ENCODE measurements around the gene STEAP1B.
"Not testable (repeated sequence)": the region's sequence is repeated elsewhere in the genome, so short reads cannot be mapped to it uniquely, and the experiment has no call there.

The STEAP1B gene

GRCh38 chr7:22452142-22452959, 47.6 kb downstream of the STEAP1B start:
- no peak for DNase-seq

DNA sequence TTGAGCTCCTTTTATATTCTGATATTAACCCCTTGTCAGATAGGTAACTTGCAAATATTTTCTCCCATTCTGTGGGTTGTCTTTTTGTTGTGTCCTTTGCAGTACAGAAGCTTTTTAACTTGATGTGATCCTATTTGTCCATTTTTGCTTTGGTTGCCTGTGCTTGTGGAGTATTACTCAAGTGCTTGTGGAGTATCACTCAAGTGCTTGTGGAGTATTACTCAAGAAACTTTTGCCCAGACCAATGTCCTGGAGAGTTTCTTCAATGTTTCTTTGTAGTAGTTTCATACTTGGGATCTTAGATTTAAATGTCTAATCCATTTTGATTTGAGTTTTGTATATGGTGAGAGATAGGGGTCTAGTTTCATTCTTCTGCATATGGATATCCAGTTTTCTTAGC, 50.0 kb downstream of the STEAP1B start:
- not testable (repeated sequence) for DNase-seq

GRCh38 chr7:22447762-22448161, 52.2 kb downstream of the STEAP1B start:
- no peak for DNase-seq

DNA sequence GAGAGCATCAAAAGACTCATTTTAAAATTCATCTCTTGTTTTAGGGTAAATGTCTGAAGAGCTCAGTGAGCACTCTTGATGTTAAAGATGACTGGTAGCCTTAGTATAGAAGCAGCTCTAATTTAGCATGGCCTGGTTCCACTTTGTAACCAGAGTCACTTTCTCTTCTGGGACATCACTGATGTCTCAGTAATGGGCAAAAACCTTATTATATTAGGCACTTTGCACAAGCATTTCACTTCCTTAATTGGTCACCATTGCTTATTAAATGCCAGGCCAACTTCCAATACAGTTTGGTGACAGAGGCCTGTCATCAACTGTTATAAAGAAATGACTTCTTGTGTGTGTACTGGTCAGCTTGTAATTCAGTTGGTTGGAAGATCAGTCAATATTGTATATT, 53.0 kb downstream of the STEAP1B start:
- DNase-seq = no peak

DNA sequence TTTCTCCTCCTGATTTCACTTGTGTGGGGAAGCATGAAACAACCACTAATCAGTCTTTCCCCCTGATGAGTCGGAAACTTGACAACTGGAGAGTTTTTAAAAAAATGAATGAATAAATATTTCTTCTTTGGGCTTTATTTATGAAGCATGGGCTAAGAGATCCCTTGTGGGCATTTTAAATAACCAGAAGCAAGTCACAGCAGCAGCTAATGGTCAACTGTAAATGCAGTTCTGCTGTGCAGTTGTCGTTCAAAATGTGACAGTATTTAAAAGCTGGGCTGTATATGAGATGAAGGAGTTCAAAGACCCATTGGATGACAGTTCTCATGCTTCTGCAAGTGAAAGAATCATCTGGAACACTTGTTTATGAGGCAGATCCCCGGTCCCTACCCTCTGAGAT, 54.1 kb downstream of the STEAP1B start:
- DNase-seq = no peak

DNA sequence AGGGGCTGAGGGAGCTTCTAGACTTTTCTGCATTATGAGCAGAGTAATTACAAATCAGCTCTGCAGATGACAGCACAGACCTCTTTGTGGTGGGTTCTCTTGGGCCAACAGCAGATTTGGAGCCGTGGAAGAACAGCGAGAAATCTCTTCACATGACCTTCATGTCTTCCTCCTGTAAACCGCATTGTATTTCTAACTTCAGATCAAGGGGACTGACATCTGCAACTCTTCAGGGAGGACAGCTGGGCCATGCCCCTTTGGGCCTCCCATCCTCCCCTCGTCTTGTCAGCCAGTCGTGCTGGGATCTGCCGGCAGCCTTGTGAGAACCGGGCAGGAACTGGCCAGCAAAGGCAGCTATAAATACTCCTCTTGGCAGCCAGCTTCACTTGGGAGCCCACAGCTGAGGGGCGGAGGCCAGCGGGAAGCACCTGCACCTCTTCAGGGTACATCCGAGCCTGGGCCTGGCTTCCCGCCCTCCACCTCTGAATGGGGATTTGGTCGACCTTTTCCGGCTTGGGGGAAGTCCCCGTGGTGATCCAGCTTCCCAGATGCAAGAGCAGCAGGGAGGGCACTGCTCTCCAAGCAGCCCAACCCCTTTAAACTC, 54.7 kb downstream of the STEAP1B start:
- DNase-seq = no peak

GRCh38 chr7:22444181-22444971, 55.6 kb downstream of the STEAP1B start:
- no peak for DNase-seq

GRCh38 chr7:22443370-22444180, 56.4 kb downstream of the STEAP1B start:
- DNase-seq = no peak

- no peak for DNase-seq
Observed at GRCh38 chr7:22442882-22443369, 57.1 kb downstream of the STEAP1B start.

DNA sequence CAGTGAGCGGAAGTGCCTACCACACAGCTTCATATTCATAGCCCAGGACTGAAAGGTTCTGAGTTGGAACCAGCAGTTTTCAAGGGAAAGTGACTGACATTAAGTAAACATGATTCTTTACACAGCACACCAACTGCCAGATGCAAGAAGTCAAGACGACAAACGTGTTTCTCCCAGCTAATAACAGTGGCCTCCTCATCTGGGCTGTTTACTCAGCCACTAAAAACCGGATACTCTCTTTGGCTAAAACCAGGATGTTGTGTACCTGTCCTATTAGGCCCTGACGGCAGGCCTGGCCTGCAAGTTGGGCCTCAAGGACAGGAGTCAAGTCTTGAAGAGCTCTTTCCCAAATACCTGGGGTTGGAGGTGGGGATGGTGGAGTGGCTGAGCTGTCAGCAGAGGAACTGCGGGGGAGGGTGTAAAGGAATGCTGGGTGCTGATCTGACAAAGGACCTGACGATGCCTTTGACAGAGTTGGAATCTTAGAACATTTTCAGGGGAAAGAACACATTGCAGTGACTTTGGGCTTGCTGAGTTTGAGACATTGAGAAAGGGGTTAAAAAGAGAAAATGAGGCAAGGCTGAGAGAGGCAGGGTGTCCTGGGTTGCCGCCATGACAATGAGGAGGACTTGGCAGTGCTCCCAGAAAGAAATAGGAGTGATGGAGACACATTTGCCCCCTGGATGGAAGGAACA, 57.7 kb downstream of the STEAP1B start:
- DNase-seq = no peak

DNA sequence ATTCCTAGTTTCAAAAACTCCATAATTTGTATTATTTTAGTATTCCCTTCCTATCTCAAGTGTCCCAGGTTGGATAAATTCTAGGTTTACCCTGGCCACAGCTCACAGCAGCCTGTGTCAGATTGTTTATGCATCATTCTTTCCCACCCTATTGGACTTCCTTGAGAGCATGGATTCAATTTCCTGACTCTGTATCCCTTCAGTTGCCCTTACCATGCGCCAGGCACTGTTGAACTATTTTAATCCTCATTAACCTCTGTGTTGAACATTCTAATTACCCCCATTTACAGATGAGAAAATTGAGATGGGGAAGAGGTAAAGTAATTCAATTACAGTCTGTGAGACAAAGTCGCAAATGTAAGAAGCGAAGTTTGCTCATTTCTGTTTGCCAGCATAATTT, 58.8 kb downstream of the STEAP1B start:
- DNase-seq = no peak

DNA sequence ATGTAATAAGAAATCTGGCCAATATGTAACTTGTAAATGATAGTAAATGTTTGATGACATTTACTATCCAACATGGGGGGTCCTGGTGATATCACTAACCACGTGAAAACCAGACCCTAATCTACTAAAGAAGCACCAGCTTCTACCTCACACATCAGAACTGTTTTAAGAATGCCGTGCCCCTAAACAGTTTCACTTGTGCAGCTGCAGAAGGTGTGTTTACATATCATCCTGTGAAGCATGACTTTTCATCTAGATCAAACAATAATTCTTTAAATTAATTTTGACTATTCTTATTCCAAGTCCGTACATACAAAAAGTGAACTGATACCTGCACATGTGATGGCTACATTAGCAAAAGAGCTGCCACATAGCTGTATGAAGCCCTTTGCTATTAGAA, 61.0 kb downstream of the STEAP1B start:
- DNase-seq = no peak

DNA sequence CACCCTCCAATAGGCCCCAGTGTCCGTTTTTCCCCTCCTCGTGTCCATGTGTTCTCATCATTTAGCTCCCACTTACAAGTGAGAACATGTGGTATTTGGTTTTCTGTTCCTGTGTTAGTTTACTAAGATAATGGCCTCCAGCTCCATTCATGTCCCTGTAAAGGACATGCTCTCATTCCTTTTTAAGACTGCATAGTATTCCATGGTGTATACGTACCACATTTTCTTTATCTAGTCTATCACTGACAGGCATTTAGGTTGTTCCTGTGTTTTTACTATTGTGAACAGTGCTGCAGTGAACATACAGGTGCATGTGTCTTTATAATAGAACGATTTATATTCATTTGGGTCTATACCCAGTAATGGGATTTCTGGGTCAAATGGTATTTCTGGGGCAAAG, 63.4 kb downstream of the STEAP1B start:
- DNase-seq = not testable (repeated sequence)

DNA sequence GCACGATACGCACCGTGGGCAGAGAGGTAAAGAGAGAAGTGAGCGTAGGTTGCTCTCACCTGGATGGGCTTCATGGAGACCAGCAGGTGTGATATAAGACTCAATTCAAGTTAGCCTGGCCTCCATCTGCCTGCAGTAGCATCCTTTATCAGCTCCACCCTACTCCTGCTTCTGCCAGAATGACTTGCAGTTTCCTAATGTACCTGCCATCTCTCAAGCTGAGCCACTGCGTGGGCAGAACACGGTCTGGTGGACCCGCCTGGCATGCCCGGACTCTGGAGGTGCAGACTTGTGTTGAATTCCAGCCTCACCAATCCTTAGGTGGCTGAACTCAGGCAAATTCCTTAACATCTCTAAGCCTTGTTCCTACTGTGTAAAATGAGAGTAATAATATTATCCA, 64.3 kb downstream of the STEAP1B start:
- DNase-seq = no peak

- DNase-seq = no peak
Observed at GRCh38 chr7:22435105-22435504, 64.9 kb downstream of the STEAP1B start.

DNA sequence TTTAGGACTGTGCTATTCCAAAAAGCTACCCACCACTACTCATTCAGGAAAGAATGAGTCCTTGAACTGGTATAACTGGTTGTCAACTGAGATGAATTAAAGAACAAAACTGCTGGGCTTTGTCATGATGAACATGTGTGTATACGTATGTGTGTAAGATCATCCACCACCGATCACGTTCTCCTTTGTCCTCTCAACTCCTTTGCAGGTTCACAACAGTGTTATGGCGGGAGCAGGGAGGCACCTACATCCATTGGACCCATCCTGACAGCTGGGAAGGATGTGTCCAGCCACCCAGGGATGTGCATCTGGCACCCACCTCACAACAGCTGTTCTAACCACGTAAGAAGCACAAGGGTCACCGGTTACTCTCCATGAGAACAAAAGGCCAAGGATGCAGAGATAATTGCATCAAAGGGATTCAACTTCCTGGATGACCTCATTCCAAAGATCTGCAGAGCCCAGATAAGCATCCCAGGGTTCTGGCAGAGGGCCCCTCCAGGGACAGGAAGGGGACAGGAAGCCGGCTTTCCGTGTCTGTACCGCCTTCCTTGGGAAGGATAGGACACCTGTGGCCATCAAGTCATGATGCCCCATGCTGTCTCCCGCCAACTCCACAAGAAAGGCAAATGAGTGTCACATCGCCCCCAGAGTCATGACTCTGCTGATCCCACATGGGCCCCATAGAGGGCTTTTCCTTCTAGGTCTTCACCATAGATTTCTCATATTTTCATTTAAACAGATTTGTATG, 66.1 kb downstream of the STEAP1B start:
- DNase-seq = peak; percentile 4

- DNase-seq = not testable (repeated sequence)
Observed at GRCh38 chr7:22433165-22433700, 66.8 kb downstream of the STEAP1B start.

DNA sequence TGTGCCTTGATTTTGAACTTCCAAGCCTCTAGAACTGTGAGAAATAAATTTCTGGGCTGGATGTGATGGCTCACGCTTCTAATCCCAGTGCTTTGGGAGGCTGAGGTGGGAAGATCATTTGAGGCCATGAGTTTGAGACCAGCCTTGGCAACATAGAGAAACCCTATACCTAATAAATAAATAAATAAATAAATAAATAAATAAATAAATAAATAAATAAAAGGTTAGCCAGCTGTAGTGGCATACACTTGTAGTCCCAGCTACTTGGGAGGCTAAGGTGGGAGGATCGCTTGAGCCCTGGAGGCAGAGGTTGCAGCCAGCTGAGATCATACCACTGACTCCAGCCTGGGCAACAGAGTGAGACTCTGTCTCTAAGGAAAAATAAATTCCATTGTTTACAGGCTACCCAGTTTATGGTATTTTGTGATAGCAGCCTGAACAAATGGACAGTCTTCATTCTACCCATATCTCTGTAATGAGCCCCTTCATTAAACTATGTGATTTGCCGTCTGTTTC, 67.7 kb downstream of the STEAP1B start:
- no peak for DNase-seq

DNA sequence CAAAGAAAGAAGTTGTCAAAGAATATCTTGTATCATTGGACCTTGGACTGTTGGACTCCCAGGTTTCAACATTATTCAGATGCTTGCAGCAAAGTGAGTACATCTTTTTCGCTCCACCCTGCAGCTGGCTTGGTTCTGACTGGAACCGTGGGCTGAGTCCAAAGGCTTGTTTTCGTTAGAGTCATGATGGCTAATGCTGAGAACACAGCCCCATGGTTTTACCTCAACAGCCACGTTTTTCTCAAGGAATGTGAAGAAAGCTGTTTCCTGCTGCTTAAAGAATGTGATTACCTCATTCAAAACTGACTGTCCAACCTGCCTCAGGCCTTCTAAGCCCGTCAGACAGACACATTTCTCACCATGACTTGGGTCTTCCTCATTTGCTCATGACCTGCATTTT, 69.5 kb downstream of the STEAP1B start:
- peak; percentile 36 for DNase-seq

GRCh38 chr7:22429386-22429785, 70.6 kb downstream of the STEAP1B start:
- DNase-seq = no peak

GRCh38 chr7:22427855-22428254, 72.1 kb downstream of the STEAP1B start:
- DNase-seq = no peak
